Stomach (tissue), 4 donors: ENCODE data around the gene IKBKG.

Source experiments
- CTCF ChIP-seq, 7 experiments: fragments of 450-650 bp in 4 of 7; fragments of 200-600 bp in 3 of 7; sonication (generic) in 3 of 7; IDR thresholded peaks; one replicate each; pipeline ENCODE4 v1.5.1; 2016 to 2019; ENCODE audit warnings: antibody characterized with exemption in 7 of 7, control low read depth in 2 of 7, mild to moderate bottlenecking in 1 of 7
- EP300 ChIP-seq: sonication (generic); formaldehyde crosslinking; IDR thresholded peaks from one replicate; pipeline ENCODE4 v1.6.1; 2017; ENCODE audit warnings: antibody characterized with exemption
- POLR2A ChIP-seq, 4 donors: fragments of 450-650 bp; IDR thresholded peaks; one replicate each; pipeline ENCODE4 v1.6.1; 2016; ENCODE audit warnings: antibody characterized with exemption in 4 of 4, control low read depth in 2 of 4, mild to moderate bottlenecking in 1 of 4, moderate library complexity in 1 of 4
- POLR2AphosphoS5 ChIP-seq, 3 donors: sonication (generic); formaldehyde crosslinking; IDR thresholded peaks; one replicate each; pipeline ENCODE4 v1.6.1; 2016; ENCODE audit warnings: antibody characterized with exemption in 3 of 3

DNA sequence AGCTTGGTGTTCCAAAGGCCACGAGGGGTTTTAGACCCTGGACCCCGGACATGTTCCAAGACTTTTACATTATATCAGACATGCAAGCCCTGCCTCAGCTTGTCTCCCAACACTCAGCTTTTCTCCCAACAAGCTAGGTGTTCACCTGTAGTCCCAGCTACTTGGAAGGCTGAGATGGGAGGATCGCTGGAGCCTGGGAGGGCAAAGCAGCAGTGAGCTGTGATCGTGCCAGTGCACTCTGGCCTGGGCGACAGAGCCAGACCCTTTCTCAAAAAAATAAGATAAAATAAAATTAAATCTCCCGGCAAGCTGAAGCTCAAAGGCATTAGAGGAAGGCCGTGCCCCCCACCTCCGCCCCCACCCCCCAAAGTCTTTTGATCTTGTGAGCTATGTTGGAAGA is 51.2 kb downstream of the IKBKG start:
- TF ChIP-seq CTCF (IDR thresholded peaks at IDR 0.05), result no peak
- no peak for TF ChIP-seq POLR2A (IDR thresholded peaks at IDR 0.05)
- no peak for TF ChIP-seq POLR2AphosphoS5 (IDR thresholded peaks at IDR 0.05)
- TF ChIP-seq EP300, result no peak
